ENCODE data around the gene TBC1D2B.

Gene TBC1D2B

DNA sequence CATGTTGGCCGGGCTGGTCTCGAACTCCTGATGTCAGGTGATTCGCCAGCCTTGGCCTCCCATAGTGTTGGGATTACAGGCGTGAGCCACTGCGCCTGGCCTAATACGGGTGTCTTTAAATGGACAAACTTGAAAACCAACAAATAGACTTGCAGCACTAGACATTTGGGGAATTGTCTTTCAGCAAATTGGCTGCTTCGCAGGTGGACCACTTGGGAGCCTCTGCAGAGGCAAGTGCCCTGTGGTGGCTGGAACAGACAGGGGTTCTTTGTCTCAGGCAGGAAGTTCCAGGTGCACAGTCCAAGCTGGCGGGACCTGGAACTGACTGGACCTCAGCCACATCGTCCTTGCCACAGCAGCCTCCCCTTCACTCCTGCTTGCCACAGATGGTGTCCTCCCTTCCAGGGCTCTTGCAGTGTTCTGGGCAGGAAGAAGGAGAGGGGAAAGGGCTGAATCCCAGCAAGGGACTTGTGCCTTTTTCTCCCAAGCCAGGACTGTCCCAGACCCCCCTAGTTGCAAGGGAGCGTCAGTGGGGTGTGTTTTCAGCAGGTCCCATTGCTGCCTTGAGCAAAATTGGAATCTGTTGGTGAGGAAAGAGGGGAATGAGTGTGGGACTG is 94.3 kb downstream of the TBC1D2B start:
- no peak for TF ChIP-seq SIN3A (IDR thresholded peaks at IDR 0.05; ENCODE audit: borderline replicate concordance, insufficient read depth, low read length)
- TF ChIP-seq, protein P1, sequence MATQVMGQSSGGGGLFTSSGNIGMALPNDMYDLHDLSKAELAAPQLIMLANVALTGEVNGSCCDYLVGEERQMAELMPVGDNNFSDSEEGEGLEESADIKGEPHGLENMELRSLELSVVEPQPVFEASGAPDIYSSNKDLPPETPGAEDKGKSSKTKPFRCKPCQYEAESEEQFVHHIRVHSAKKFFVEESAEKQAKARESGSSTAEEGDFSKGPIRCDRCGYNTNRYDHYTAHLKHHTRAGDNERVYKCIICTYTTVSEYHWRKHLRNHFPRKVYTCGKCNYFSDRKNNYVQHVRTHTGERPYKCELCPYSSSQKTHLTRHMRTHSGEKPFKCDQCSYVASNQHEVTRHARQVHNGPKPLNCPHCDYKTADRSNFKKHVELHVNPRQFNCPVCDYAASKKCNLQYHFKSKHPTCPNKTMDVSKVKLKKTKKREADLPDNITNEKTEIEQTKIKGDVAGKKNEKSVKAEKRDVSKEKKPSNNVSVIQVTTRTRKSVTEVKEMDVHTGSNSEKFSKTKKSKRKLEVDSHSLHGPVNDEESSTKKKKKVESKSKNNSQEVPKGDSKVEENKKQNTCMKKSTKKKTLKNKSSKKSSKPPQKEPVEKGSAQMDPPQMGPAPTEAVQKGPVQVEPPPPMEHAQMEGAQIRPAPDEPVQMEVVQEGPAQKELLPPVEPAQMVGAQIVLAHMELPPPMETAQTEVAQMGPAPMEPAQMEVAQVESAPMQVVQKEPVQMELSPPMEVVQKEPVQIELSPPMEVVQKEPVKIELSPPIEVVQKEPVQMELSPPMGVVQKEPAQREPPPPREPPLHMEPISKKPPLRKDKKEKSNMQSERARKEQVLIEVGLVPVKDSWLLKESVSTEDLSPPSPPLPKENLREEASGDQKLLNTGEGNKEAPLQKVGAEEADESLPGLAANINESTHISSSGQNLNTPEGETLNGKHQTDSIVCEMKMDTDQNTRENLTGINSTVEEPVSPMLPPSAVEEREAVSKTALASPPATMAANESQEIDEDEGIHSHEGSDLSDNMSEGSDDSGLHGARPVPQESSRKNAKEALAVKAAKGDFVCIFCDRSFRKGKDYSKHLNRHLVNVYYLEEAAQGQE (IDR thresholded peaks at IDR 0.05; ENCODE audit: insufficient read depth in 1 of 2, low read depth in 2 of 2, low read length in 2 of 2): no peak
- TF ChIP-seq POLR2AphosphoS5 (IDR thresholded peaks at IDR 0.05; ENCODE audit: low read depth, low read length): no peak
- no peak for TF ChIP-seq FOXP2 (optimal IDR thresholded peaks at IDR 0.05; ENCODE audit: borderline replicate concordance, extremely low read depth, extremely low read length, insufficient read depth)
- no peak for TF ChIP-seq TAF1 (IDR thresholded peaks at IDR 0.05; ENCODE audit: borderline replicate concordance, insufficient read depth, low read length)

DNA sequence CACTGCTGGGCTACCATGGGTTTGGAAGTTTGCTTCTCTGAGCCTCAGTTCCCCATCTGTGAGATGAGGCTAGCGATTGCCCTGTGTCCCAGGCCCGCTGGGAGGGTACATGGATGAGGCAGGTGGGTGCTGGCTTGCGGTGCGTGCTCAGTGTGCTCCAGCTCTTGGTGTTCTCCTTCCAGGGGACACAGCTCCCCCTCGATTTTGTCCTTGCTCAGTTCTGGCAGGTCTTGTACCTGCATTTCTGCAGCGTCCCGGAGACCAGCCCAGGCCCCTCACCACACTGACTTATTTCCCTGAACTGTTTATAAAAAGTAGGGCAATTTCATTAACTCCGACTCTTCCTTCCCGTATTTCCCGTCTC is 95.4 kb downstream of the TBC1D2B start:
- TF ChIP-seq POLR2AphosphoS5 (IDR thresholded peaks at IDR 0.05; ENCODE audit: low read depth, low read length) (no peak), SIN3A (IDR thresholded peaks at IDR 0.05; ENCODE audit: borderline replicate concordance, insufficient read depth, low read length) (no peak), FOXP2 (optimal IDR thresholded peaks at IDR 0.05; ENCODE audit: borderline replicate concordance, extremely low read depth, extremely low read length, insufficient read depth) (no peak), TAF1 (IDR thresholded peaks at IDR 0.05; ENCODE audit: borderline replicate concordance, insufficient read depth, low read length) (no peak)
- TF ChIP-seq, protein P1 (IDR thresholded peaks at IDR 0.05; ENCODE audit: insufficient read depth in 1 of 2, low read depth in 2 of 2, low read length in 2 of 2): no peak

DNA sequence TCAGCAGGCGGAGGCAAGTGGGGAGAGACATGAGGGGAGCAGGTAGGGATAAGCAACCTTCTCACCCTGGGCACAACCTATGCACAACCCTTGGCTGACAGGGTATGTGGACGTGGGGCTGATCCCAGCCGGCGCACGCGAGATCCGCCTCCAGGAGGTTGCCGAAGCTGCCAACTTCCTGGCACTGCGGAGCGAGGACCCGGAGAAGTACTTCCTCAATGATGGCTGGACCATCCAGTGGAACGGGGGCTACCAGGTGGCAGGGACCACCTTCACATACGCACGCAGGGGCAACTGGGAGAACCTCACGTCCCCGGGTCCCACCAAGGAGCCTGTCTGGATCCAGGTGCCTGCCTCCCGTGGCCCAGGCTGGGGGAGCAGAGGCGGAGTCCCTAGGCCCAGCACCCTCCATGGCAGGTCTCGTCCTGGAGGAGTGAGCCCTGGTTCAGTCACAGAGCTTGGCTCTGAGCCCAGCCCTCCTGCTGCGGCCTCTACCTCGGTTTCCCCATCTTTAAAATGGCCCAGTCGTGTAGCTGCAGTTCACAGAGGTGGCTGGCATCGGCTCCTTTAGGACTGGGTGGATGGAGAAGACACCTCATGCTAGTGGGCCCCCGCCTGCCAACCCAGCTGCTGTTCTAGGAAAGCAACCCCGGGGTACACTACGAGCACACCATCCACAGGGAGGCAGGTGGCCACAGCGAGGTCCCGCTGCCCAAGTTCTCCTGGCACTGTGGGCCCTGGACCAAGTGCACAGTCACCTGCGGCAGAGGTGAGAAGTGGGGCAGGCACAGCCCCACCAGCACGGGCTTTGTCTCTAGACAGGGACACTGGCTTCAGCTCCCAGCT is 96.0 kb downstream of the TBC1D2B start:
- TF ChIP-seq POLR2AphosphoS5 (IDR thresholded peaks at IDR 0.05; ENCODE audit: low read depth, low read length): no peak
- no peak for TF ChIP-seq TAF1 (IDR thresholded peaks at IDR 0.05; ENCODE audit: borderline replicate concordance, insufficient read depth, low read length)
- TF ChIP-seq, protein P1 (IDR thresholded peaks at IDR 0.05; ENCODE audit: insufficient read depth in 1 of 2, low read depth in 2 of 2, low read length in 2 of 2): no peak
- TF ChIP-seq FOXP2 (optimal IDR thresholded peaks at IDR 0.05; ENCODE audit: borderline replicate concordance, extremely low read depth, extremely low read length, insufficient read depth): no peak
- no peak for TF ChIP-seq SIN3A (IDR thresholded peaks at IDR 0.05; ENCODE audit: borderline replicate concordance, insufficient read depth, low read length)

DNA sequence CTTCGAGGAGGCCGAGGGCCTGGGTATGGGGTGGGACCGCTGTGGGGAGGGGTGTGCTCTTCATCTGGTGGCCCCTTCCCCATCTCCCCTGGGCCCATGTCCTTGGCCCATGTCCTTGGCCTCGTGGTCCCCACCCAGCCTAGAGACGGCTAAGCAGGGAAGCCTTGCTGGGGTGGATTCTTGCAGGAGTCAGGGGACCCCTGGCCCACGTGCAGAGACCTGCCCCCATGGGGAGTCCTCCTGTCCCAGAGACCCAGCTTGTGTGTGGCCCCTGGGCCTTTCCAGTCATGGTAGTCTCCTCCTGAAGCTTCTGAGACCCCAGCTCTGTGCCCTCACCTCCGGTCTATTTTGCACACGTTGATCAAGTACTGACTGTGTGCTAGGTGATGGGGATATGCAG is 97.4 kb downstream of the TBC1D2B start:
- no peak for TF ChIP-seq FOXP2 (optimal IDR thresholded peaks at IDR 0.05; ENCODE audit: borderline replicate concordance, extremely low read depth, extremely low read length, insufficient read depth)
- TF ChIP-seq, protein P1 (IDR thresholded peaks at IDR 0.05; ENCODE audit: insufficient read depth in 1 of 2, low read depth in 2 of 2, low read length in 2 of 2): no peak
- TF ChIP-seq POLR2AphosphoS5 (IDR thresholded peaks at IDR 0.05; ENCODE audit: low read depth, low read length): no peak
- no peak for TF ChIP-seq SIN3A (IDR thresholded peaks at IDR 0.05; ENCODE audit: borderline replicate concordance, insufficient read depth, low read length)
- no peak for TF ChIP-seq TAF1 (IDR thresholded peaks at IDR 0.05; ENCODE audit: borderline replicate concordance, insufficient read depth, low read length)
